NCI-H128 (cell line): Measurements from ENCODE around the gene PDZD8.
"Not testable (repeated sequence)": the region's sequence is repeated elsewhere in the genome, so short reads cannot be mapped to it uniquely, and the experiment has no call there.

Experiments used
- DNase-seq: peaks from one replicate; lab custom pipeline; 2025; ENCODE audit not compliant: unreplicated experiment; lab: John Stamatoyannopoulos, UW

PDZD8 gene

GRCh38 chr10:117299435-117299834, 75.8 kb downstream of the PDZD8 start:
- no peak for DNase-seq

- DNase-seq, result no peak
These were observed 77.0 kb downstream of the PDZD8 start for GRCh38 chr10:117298219-117298618.

GRCh38 chr10:117294735-117295134, 80.5 kb downstream of the PDZD8 start:
- no peak for DNase-seq

GRCh38 chr10:117294039-117294645, 81.1 kb downstream of the PDZD8 start:
- DNase-seq, result no peak

GRCh38 chr10:117290872-117291271, 84.4 kb downstream of the PDZD8 start:
- DNase-seq, result not testable (repeated sequence)

GRCh38 chr10:117284716-117285494, 90.3 kb downstream of the PDZD8 start:
- DNase-seq, result no peak

GRCh38 chr10:117277675-117278074, 97.6 kb downstream of the PDZD8 start:
- no peak for DNase-seq

- DNase-seq, result no peak
These were observed 100.1 kb downstream of the PDZD8 start for GRCh38 chr10:117275121-117275520.

GRCh38 chr10:117274509-117274908, 100.7 kb downstream of the PDZD8 start:
- no peak for DNase-seq

GRCh38 chr10:117273980-117274379, 101.3 kb downstream of the PDZD8 start:
- DNase-seq, result no peak

GRCh38 chr10:117272195-117273076, 102.8 kb downstream of the PDZD8 start:
- no peak for DNase-seq

GRCh38 chr10:117271427-117271826, 103.8 kb downstream of the PDZD8 start:
- DNase-seq, result no peak

GRCh38 chr10:117268907-117269306, 106.3 kb downstream of the PDZD8 start:
- no peak for DNase-seq

- DNase-seq, result no peak
These were observed 107.0 kb downstream of the PDZD8 start for GRCh38 chr10:117268258-117268657.

GRCh38 chr10:117266812-117267211, 108.4 kb downstream of the PDZD8 start:
- no peak for DNase-seq

- DNase-seq, result no peak
These were observed 108.8 kb downstream of the PDZD8 start for GRCh38 chr10:117266400-117266799.

- DNase-seq, result no peak
These were observed 110.5 kb downstream of the PDZD8 start for GRCh38 chr10:117264782-117265181.

GRCh38 chr10:117262903-117263293, 112.3 kb downstream of the PDZD8 start:
- DNase-seq, result no peak

GRCh38 chr10:117262291-117262902, 112.8 kb downstream of the PDZD8 start:
- no peak for DNase-seq

- no peak for DNase-seq
These were observed 113.7 kb downstream of the PDZD8 start for GRCh38 chr10:117261501-117261900.

GRCh38 chr10:117260084-117260483, 115.2 kb downstream of the PDZD8 start:
- DNase-seq, result no peak
